Adipose tissue (tissue), 3 donors: ENCODE measurements around the gene FGFR1OP2. TPM values are rescaled to one million over a fixed set of nuclear protein-coding genes. Genes with fewer than 3 reads are reported as not detected.
"Not testable (repeated sequence)": the region's sequence is repeated elsewhere in the genome, so short reads cannot be mapped to it uniquely, and the experiment has no call there.

Source experiments
- H3K27ac ChIP-seq: one replicate; pipeline ENCODE4 v1.5.1; 2013; ENCODE audit warnings: low read depth, low read length
- WGBS, 3 donors: extraction: QIAGEN DNeasy Blood & Tissue Kit; methylation state at CpG; one replicate each; pipeline ENCODE4 v1.1.7; 2013; 5-methylcytosine and 5-hydroxymethylcytosine counted together
- polyA plus RNA-seq, 3 donors: library from polyadenylated mRNA; stranded (reverse); fragments of 200-250 nt; gene quantifications; one replicate each; pipeline ENCODE4 v1.2.3, GENCODE V29; 2013
- donor health status: healthy with polysubstance abuse.
- donor health status: Bipolar disorder and iron deficiency.
- donor health status: healthy.

FGFR1OP2 gene
- 10 to 100 TPM in 2 of 3 donors, 1 to 10 TPM in 1; 9.4 to 60.4 (median 27.5) TPM for polyA plus RNA-seq

DNA sequence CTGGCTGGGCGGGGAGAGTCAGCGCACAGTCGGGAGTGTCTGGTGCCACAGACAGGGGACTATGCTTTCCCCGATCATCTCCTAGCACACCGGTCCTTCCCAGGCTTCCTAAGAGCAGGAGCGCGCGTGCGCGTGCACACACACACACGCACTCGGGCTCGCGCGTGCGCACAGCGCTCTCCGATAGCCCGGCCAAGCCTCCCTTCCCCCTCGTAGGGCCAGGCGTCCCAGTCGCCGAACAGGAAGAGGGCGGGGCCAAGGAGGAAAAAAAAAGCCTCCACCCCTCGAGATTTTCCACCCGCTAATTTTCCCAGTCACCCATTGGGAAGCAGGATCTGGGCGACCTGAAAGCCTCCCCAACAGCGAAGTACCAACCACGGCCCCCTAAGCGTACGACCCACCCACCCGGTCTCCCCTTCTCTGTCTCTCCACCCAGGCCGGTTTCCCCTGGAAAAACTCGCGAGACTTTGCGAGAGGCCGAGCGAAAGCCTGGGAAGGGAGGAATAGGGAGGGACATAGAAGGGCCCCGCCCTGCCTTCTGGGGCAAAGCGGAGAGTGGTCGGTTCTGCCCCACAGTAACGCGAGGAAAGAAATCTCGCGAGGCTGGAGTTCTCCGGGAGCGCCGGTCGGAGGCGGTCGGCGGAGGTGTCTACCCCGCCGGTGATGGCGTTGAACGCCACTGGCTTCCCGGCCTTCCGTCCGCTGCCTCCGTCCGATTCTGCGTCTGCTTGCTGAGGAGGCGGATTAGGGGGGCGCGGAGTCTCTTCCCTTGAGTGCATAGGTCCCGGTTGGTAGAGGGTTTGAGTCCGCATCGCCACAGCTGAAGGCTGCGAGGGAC lies at the start of gene FGFR1OP2, which contains the start of gene INTS13:
TSS of gene FGFR1OP2 (plus strand) at position 608 of the 838 bp plus-strand sequence. CDS start 15,689 bp downstream, outside the sequence.
TSS of gene INTS13 (minus strand) at position 119 of the 838 bp plus-strand sequence. CDS start 1,178 bp downstream, outside the sequence.
- WGBS, 3 donors: 0% methylated on average over 59 to 69 of the region's 69 CpGs
- peak within 1 kb of the TSS; percentile 51 for H3K27ac ChIP-seq

DNA sequence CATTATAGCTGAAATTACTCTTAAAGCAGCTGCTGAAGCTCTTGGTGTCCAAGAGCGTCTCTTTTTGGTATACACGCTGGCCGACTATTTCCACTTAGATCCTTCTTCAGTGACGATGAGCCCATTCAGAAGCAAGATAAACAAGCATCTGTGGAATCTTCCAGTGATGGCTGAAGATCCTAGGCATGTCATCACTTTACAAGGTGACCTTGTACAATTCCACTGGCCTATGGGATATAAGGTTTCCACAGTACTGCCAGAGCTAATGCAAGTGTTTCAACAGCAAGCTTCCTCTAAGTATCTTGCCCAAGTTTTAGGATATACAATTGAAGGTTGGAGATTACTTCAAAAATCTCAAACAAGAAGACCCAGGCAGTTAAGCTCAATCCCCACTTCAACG lies 47.5 kb upstream of the FGFR1OP2 start:
- 93 to 96% (median 96%) methylated on average over 5 of the region's 5 CpGs for WGBS, 3 donors
- H3K27ac ChIP-seq: no peak overlapping the region

DNA sequence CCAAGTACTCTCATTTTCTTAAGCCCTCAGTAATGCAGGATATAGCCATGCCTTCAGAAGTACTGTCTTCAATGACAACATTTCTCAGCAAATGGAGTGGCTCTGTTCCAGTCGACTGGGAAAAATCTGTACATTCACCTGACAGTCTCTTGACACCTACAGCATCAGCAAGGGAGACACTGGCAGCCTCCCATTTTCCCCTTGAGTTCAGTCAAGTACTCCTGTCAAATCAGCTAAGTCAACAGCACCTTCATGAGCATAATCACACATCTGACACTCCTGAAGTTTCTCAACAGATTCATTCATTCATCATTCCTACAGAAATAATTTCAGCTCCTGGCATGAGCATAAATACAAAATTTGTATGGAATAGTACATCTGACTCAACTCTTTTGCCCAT lies 46.6 kb upstream of the FGFR1OP2 start:
- WGBS, 3 donors: 27 to 88% (median 78%) methylated on average over 1 of the region's 1 CpG
- H3K27ac ChIP-seq: no peak overlapping the region

DNA sequence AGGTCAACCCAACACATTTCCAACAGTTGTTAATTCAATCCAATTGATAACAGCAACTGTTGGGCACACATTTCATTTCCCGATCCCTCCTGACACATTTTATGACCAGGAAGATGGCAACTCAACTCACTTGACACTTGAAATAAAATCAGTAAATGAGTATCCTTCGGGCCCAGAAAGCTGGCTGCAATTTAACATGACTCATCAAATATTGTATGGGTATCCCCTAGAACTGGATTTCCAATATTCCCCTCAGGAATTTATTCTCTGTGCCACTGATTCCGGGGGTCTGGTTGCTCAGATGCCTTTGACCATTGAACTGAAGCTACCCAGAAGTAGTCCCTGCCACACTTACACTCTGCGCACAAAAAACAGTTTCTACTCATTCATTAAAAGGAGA lies 42.6 kb upstream of the FGFR1OP2 start:
- 93 to 95% (median 94%) methylated on average over 4 of the region's 4 CpGs for WGBS, 3 donors
- H3K27ac ChIP-seq: no peak overlapping the region

DNA sequence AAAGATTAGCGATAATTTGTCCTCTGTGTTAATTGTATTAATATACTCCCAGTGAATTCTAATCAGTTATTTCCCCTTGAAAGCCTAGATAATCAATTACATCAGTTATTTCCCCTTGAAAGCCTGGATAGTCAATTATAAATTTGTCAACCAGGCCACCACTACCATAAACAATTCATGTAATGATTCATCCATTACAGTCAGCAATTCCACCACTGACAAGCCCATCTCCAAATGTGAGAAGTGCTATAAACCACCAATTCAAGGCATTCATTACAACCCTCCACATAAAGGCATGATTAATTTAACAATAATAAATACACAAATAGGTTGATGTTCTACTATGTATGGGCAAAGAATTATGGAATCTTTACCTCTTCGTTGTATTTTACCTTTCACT lies 41.4 kb upstream of the FGFR1OP2 start:
- no peak overlapping the region for H3K27ac ChIP-seq
- 93 to 97% (median 94%) methylated on average over 2 of the region's 2 CpGs for WGBS, 3 donors

DNA sequence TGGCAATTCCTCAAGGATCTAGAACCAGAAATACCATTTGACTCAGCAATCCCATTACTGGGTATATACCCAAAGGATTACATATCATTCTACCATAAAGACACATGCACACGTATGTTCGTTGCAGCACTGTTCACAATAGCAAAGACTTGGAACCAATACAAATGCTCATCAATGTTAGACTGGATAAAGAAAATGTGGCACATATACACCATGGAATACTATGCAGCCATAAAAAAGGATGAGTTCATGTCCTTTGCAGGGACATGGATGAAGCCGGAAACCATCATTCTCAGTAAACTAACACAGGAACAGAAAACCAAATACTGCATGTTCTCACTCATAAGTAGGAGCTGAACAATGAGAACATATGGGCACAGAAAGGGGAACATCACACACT lies 34.9 kb upstream of the FGFR1OP2 start:
- WGBS, 3 donors: 95 to 97% (median 96%) methylated on average over 2 of the region's 3 CpGs

DNA sequence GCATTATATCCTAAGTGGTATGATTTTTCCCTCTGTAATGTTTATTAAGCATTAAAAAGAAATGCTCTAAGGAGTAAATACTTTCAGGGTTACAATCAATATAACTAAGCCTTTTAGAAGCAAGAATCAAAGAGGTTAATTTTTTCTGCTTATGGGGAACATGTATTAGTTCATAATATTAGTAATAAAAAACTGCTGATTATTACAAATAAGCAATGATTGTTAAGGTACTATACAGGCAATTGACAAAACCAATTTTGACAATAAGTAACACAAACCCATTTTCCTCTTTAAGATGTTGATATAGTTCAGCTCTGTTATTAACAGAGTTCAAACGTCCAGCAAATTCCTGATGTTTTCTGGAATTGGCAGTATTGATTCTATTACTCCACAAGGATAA lies 32.2 kb upstream of the FGFR1OP2 start:
- H3K27ac ChIP-seq: no peak overlapping the region
- 34 to 67% (median 66%) methylated on average over 1 of the region's 1 CpG for WGBS, 3 donors

More for the DNA sequence above, 34.9 kb upstream of the FGFR1OP2 start:
- H3K27ac ChIP-seq: not testable (repeated sequence)

DNA sequence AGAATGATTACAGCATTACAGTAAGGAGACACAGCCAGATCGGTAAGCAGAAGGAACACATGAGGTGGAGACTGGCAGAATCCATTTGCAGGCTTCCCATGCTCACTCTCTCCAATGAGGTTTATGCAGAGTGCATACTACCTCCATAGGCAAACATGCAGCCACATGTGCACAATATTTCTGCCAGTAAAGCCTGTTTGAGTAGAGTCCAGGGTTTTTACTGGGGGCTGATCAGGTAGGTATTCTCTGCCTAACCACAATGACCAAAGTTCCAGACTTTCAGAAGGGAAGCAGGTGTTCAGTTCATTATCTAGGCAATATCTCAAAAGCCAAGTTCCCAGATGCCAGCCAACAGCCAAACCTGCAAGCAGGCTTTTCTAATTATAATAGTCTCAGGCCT lies 31.6 kb upstream of the FGFR1OP2 start:
- H3K27ac ChIP-seq: no peak overlapping the region
- 9 to 44% (median 36%) methylated on average over 1 of the region's 1 CpG for WGBS, 3 donors

DNA sequence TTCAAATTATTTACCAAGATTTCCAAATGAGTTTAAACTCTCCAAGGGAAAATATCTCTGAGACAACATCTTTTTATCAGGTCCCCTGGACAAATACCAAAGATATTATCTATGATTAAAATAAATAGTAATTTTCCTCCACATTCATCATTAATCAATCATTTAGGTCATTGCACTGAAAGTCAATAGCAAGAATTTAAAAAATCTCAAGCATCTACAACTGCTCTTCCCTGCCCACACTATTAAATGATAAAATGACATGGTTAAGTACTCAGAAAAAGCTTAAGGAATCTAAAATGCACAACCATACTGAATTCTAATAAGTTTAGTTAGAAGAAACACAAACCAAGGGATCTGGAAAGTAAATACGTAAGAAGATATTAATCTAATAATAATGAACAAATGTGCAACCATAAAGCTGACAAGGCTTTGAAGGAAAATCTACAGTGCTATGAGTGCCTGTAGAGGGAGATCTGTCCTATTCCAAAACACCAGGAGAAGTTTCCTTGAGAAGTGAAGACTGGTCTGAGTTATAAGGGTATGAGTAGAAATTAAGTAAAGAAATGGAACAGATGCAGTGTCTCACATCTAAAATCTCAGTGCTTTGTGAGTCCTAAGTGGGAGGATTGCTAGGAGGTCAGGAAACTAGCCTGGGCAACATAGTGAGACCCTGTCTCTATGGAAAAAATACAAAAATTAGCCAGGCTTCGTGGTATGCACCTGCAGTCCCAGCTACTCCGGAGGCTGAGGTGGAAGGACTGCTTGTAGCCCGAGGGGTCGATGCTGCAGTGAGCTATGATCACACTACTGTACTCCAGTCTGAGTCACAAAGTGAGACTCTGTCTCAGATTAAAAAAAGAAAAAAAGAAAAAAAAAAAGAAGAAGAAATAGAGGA lies 19.7 kb upstream of the FGFR1OP2 start:
- no peak overlapping the region for H3K27ac ChIP-seq
- 88 to 94% (median 89%) methylated on average over 5 of the region's 5 CpGs for whole genome bisulfite sequencing, 3 donors

DNA sequence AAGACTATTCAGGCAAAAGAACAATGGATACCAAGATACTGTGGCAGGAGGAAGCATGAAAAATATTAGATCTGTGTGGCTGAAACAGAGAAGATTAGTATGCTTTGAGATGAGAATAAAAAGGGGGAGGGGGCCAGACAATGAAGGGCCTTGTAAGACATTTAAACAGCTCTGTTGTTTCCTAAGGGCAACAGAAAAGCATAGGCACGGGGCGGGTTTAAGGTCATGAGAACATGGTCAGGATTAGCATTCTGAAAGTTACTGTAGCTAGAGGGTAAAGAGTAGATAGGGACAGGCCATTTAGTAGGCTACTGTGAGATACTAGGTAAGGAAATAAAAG lies 19.1 kb upstream of the FGFR1OP2 start:
- no peak overlapping the region for H3K27ac ChIP-seq
- WGBS, 3 donors: 94 to 96% (median 96%) methylated on average over 2 of the region's 2 CpGs

DNA sequence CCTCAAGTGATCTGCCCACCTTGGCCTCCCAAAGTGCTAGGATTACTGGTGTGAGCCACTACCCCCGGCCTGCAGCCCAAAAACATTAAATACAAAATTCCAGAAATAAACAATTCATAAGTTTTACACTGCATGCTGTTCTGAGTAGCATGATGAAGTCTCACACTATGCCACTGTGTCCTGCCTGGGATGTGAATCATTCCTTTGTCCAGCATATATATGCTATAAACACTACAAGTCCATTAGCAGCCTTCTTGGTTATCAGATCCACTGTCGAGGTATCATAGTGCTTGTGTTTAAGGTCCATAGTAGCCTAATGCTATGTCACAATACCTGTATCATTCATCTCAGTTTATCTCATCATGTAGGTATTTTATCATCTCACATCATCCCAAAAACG lies 16.4 kb upstream of the FGFR1OP2 start:
- WGBS, 3 donors: 89 to 92% (median 90%) methylated on average over 3 of the region's 3 CpGs
- H3K27ac ChIP-seq: no peak overlapping the region

DNA sequence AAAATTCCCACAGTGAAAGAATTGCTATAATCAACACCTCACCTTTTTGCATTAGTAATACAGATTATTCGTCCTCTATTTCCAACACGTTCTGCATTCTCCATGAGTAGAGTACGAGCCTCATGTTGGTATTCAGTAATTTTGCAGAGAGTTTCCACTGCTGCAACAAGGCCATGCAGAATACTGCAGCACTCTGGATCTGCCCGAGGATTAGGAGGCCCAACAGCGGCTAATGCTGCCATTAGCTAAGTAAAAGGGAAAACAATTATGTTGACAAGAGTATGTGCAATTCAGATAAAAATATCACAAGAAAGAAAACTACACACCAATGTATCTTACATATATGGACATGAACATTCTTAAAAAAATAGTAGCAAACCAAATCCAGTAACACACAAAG lies 9.6 kb upstream of the FGFR1OP2 start:
- no peak overlapping the region for H3K27ac ChIP-seq
- WGBS, 3 donors: 93 to 97% (median 96%) methylated on average over 5 of the region's 5 CpGs

DNA sequence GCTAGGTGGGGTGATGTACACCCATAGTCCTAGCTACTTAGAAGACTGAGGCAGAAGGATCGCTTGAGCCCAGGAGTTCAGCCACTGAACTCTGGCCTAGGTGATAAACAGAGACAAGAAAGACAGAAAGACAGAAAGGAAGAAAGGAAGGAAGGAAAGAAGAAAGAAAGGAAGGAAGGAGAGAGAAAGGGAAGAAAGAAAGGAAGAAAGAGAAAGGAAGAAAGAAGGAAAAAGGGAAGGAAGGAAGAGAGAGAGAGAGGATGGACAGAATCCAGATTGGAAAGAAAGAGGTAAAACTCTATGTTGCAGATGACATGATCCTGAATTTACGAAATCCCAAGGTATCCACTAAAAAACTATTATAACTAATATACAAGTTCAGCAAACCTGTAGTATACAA lies 8.7 kb upstream of the FGFR1OP2 start:
- H3K27ac ChIP-seq: no peak overlapping the region
- WGBS, 3 donors: 94 to 98% (median 94%) methylated on average over 2 of the region's 2 CpGs

DNA sequence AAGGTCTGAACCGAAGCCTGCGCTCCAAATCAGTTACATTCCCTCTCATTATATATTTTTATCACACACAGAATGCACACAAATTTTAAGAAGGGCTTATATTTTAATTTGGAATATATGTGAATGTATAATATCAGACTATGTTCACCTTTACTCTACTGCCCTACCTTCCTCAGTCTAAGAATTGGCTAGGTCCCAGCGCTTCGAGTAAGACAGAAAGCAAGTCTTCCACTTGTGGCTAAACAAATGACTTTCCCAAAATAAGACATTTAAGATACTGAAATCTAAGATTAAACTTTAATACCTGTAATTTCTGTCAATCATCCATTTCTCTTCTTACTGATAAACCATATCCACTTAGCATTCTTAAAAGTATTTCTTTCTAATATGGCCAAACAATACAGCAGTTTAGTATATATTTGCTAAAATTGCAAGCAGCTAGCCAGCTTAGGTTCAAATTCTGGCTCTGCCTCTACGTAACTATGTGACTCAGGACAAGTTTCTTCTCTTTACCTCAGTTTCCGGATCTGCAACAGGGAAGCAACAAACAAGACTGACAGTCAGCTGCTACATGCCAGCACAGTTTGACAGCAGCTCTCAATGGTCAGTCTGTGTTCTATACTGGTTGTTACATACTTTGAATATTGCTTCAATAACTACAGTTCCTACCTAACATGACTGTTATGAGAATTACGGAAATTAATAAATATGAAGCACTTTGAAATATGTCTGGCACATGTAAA lies 2.5 kb upstream of the FGFR1OP2 start:
- no peak overlapping the region for H3K27ac ChIP-seq
- 65 to 74% (median 67%) methylated on average over 7 of the region's 7 CpGs for WGBS, 3 donors

DNA sequence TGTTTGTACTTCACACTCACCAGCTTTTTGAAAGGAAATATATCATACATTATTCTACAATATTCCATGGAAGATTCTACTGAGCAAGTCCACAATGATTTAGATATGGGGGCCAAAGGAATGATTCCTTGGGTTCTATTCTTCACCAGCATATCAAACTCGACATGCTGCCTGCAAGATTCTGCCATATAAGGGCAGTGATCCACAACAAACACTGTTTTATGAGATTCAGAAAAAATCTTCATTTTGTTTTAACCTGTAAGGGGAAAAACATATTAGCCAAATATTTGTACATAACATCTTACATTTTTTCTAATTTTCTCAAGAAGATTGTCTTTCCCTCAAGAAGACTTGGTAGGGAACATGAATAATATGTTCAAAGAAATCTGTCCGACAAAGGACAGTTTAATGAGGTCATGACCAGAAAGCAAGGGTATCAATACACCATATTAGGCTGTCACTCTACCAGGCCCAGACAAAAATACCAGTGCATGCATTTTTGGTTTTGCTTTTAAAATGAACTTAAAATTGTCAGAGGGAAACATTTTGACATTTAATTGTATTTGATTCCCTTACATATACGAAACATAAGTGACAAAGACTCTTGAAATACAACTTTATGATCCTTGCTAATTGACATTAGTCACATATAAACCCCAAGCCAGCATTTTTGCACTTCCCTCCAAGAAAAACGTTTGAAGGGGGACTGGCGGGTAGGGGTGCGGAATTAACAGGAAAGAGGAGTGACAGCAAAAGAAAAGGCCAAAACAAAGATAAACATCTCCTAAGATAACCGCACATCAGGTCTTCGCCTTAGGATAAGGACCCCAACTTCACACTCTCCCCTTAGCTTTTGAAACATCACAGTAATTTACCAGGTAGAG lies 1.5 kb upstream of the FGFR1OP2 start:
- no peak overlapping the region for H3K27ac ChIP-seq
- WGBS, 3 donors: 13 to 15% (median 14%) methylated on average over 8 of the region's 8 CpGs

DNA sequence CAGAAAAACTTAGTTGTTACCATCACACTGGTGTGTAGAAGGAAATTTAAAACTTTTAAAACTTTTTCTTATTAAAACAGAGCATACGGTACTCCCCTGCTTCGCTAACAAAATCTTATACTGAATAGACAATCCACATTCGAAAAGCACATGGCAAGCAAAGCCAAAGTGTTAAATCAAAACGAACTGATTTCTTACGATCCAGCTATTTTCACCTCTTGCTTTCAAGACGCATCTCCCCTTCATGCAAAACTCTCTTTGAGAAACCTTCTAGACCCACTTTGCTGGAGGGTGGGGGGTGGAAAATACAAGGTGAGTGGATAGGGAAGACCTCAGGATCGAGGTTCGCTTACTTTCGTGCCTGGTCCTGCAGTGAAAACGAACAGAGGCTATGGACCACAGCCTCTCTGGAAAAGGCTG lies 817 bp upstream of the FGFR1OP2 start:
- no peak overlapping the region for H3K27ac ChIP-seq
- 0 to 1% (median 0%) methylated on average over 10 of the region's 10 CpGs for WGBS, 3 donors

DNA sequence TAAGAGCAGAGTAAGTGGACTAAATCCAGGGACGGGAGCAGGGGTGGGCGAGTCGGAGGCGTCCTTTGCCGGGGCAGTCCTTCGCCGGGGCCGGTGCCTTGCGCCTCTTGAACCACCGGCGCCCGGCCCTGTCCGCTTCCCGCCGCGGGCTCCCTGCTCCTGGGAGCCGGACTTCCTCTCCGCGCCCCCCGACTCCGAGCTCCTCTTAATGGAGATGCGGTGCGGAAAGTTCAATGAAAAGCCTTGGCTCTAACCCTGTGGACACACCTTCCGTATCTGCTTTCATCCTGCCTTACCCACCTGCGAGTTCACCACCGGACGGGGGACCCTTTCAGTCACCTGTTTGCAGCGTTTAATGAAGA lies 412 bp downstream of the FGFR1OP2 start:
- H3K27ac ChIP-seq: peak overlapping the region; percentile 51
- WGBS, 3 donors: 0 to 1% (median 0%) methylated on average over 28 of the region's 28 CpGs
